Measurements from ENCODE around the gene LILRA6. TPM values are rescaled to one million over a fixed set of nuclear protein-coding genes. Genes with fewer than 3 reads are reported as not detected.
A peak's percentile ranks its signal among the peaks of the same experiment; 100 is the strongest.

The LILRA6 gene
- polyA plus RNA-seq, 4 donors: 0.27 to 1.6 (median 0.53) TPM; not detected in 1

DNA sequence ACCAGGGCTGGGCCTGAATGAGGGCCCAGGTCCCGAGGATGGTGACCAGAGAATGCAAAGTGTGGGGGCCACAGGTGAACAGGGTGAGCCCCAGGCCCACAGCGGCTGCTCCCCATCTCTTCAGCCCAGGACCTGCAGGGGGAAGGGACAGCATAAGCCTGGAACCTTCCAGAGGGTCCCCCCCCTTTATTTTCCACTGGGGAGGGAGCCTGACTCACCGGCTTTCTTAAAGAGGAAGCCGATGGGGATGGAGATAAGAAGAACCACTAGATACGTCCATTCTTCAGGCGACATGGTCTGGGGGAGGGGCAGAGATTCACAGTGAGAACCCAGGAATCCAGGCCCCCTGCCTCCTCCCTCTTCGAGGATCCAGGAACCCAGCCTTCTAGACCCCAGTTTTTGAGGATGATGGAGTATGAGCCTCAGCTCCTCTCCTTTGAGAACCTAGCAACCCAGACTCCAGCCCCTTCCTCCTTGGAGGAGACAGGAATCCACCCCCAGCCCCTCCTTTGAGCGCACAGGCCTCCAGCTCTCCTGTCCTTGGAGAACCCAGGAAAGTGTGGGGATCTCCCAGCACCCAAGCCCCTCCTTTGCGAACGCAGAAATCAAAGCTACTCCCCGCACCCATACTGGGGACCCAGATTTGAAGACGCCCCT, 54.2 kb downstream of the LILRA6 start:
- Histone ChIP-seq H3K27ac (ENCODE audit: low read depth in 1 of 3, low read length in 2 of 3) (peak overlapping the region; percentile 93 to 100 (median 99)), H3K9me3 (ENCODE audit: control insufficient read depth in 2 of 2, insufficient read depth in 1 of 2, low read depth in 1 of 2, low read length in 1 of 2) (no peaks in the 10 kb centered on the region), H3K4me3 (ENCODE audit: low read depth in 1 of 3, low read length in 3 of 3) (peak overlapping the region; percentile 70 to 73 (median 70)), H3K36me3 (ENCODE audit: control insufficient read depth in 3 of 3, insufficient read depth in 2 of 3, low read depth in 1 of 3, low read length in 3 of 3) (peaks cover 0 to 55% (median 2%) of the 10 kb centered on the region in 3 donors), H3K4me1 (ENCODE audit: control insufficient read depth in 3 of 3, insufficient read depth in 2 of 3, low read depth in 1 of 3, low read length in 2 of 3) (peaks cover 8 to 37% (median 9%) of the 10 kb centered on the region in 3 donors), H3K27me3 (ENCODE audit: control insufficient read depth in 3 of 3, insufficient read depth in 3 of 3, low read length in 3 of 3) (no peaks in the 10 kb centered on the region)
- peak; percentile 44 to 56 for DNase-seq
- FAIRE-seq: no peak
- 5 to 18% (median 17%) methylated on average over 12 of the region's 12 CpGs for WGBS, 3 donors

- WGBS, 3 donors: 26 to 68% (median 41%) methylated on average over 10 to 11 of the region's 11 CpGs
- H3K4me1 ChIP-seq (ENCODE audit: control insufficient read depth in 3 of 3, insufficient read depth in 2 of 3, low read depth in 1 of 3, low read length in 2 of 3): peaks cover 7 to 26% (median 9%) of the 10 kb centered on the region in 3 donors
- peak overlapping the region; percentile 74 to 99 (median 92) for H3K27ac ChIP-seq (ENCODE audit: low read depth in 1 of 3, low read length in 2 of 3)
- FAIRE-seq: no peak
- DNase-seq: peak; percentile 94 to 95
- no peaks in the 10 kb centered on the region for H3K27me3 ChIP-seq (ENCODE audit: control insufficient read depth in 3 of 3, insufficient read depth in 3 of 3, low read length in 3 of 3)
- H3K36me3 ChIP-seq (ENCODE audit: control insufficient read depth in 3 of 3, insufficient read depth in 2 of 3, low read depth in 1 of 3, low read length in 3 of 3): peaks cover 0 to 49% (median 2%) of the 10 kb centered on the region in 3 donors
- no peaks in the 10 kb centered on the region for H3K9me3 ChIP-seq (ENCODE audit: control insufficient read depth in 2 of 2, insufficient read depth in 1 of 2, low read depth in 1 of 2, low read length in 1 of 2)
- peak overlapping the region in 2 of 3 donors; percentile 5 to 7 for H3K4me3 ChIP-seq (ENCODE audit: low read depth in 1 of 3, low read length in 3 of 3)
Measured at GRCh38 chr19:54186934-54187381, 55.6 kb downstream of the LILRA6 start.

Other genes with a start within 250 kb of the LILRA6 start
- gene VSTM1, start 178.9 kb downstream of the LILRA6 start, polyA plus RNA-seq: under 1 TPM in 1 of 4 donors, not detected in 3; 0.09 TPM
- not detected for gene TARM1, start 161.4 kb downstream of the LILRA6 start, polyA plus RNA-seq
- gene OSCAR, start 142.0 kb downstream of the LILRA6 start, polyA plus RNA-seq: under 1 TPM; 0.27 to 0.89 (median 0.67) TPM
- gene NDUFA3, start 139.9 kb downstream of the LILRA6 start, polyA plus RNA-seq: 100 to 1,000 TPM; 130 to 409 (median 211) TPM
- 10 to 100 TPM; 16.4 to 26.5 (median 23.1) TPM for gene TFPT, start 127.1 kb downstream of the LILRA6 start, polyA plus RNA-seq
- gene PRPF31, start 127.0 kb downstream of the LILRA6 start, polyA plus RNA-seq: 10 to 100 TPM; 44.3 to 57.0 (median 47.4) TPM
- gene CNOT3, start 105.0 kb downstream of the LILRA6 start, polyA plus RNA-seq: 10 to 100 TPM; 24.4 to 37.4 (median 28.5) TPM
- 10 to 100 TPM in 1 of 4 donors, 1 to 10 TPM in 3; 6.7 to 11.1 (median 9.6) TPM for gene LENG1, start 83.1 kb downstream of the LILRA6 start, polyA plus RNA-seq
- gene TMC4, start 69.6 kb downstream of the LILRA6 start, polyA plus RNA-seq: 100 to 1,000 TPM in 3 of 4 donors, 10 to 100 TPM in 1; 40.6 to 174 (median 129) TPM
- gene MBOAT7, start 53.2 kb downstream of the LILRA6 start, polyA plus RNA-seq: 100 to 1,000 TPM in 1 of 4 donors, 10 to 100 TPM in 3; 47.8 to 118 (median 54.7) TPM
- gene TSEN34, start 51.5 kb downstream of the LILRA6 start, polyA plus RNA-seq: 10 to 100 TPM; 32.7 to 57.8 (median 44.8) TPM
- gene RPS9, start 41.9 kb downstream of the LILRA6 start, polyA plus RNA-seq: 1,000 to 10,000 TPM; 2,119 to 4,773 (median 3,564) TPM
- 1 to 10 TPM in 2 of 4 donors, under 1 TPM in 2; 0.45 to 3.6 (median 1.4) TPM for gene LILRB3, start 19.8 kb downstream of the LILRA6 start, polyA plus RNA-seq
- 1 to 10 TPM; 1.1 to 6.9 (median 4.4) TPM for gene LILRB5, start 14.5 kb upstream of the LILRA6 start, polyA plus RNA-seq
- gene LILRB2, start 38.3 kb upstream of the LILRA6 start, polyA plus RNA-seq: 1 to 10 TPM in 2 of 4 donors, under 1 TPM in 2; 0.22 to 4.7 (median 1.7) TPM
- 1 to 10 TPM; 1.6 to 8.2 (median 2.2) TPM for gene LILRA5, start 70.4 kb upstream of the LILRA6 start, polyA plus RNA-seq
- gene LILRA4, start 96.4 kb upstream of the LILRA6 start, polyA plus RNA-seq: under 1 TPM in 2 of 4 donors, not detected in 2; 0.19 to 0.22 TPM
- 10 to 100 TPM in 1 of 4 donors, 1 to 10 TPM in 3; 2.2 to 10.9 (median 8.9) TPM for gene LAIR1, start 122.1 kb upstream of the LILRA6 start, polyA plus RNA-seq
- gene TTYH1, start 172.7 kb upstream of the LILRA6 start, polyA plus RNA-seq: 10 to 100 TPM in 1 of 4 donors, 1 to 10 TPM in 1, not detected in 2; 1.5 to 10.1 TPM
- 100 to 1,000 TPM in 1 of 4 donors, 10 to 100 TPM in 3; 51.6 to 214 (median 87.2) TPM for gene LENG8, start 206.4 kb upstream of the LILRA6 start, polyA plus RNA-seq
- gene LENG9, start 221.0 kb upstream of the LILRA6 start, polyA plus RNA-seq: 10 to 100 TPM in 2 of 4 donors, 1 to 10 TPM in 2; 8.7 to 14.1 (median 10.5) TPM
- gene CDC42EP5, start 230.5 kb upstream of the LILRA6 start, polyA plus RNA-seq: 100 to 1,000 TPM; 131 to 215 (median 163) TPM